Osteoblast (primary cell): Measurements from ENCODE around the gene CHRNA3. TPM values are rescaled to one million over a fixed set of nuclear protein-coding genes. Genes with fewer than 3 reads are reported as not detected.

Source experiments
- DNase-seq: peaks from one replicate; pipeline ENCODE4 v3.0.0; 2011; ENCODE audit warnings: low spot score, mixed read lengths; ENCODE audit not compliant: insufficient read length; ENCODE audit errors: missing footprints
- H2AFZ ChIP-seq: 2 replicates; pipeline ENCODE4 v1.6.0; 2011; ENCODE audit warnings: mild to moderate bottlenecking, low read length
- H3K27ac ChIP-seq: 2 replicates; pipeline ENCODE4 v1.5.1; 2011; ENCODE audit warnings: mild to moderate bottlenecking, low read depth, low read length, moderate library complexity
- H3K27me3 ChIP-seq: 2 replicates; pipeline ENCODE4 v1.6.0; 2012; ENCODE audit warnings: mild to moderate bottlenecking, control low read depth, inconsistent platforms, low read length, moderate library complexity; ENCODE audit not compliant: insufficient read depth
- H3K36me3 ChIP-seq: 2 replicates; pipeline ENCODE4 v1.5.1; 2011; ENCODE audit warnings: mild to moderate bottlenecking, low read length, control low read depth, moderate library complexity; ENCODE audit not compliant: insufficient read depth
- H3K4me1 ChIP-seq: 2 replicates; pipeline ENCODE4 v1.5.1; 2011; ENCODE audit warnings: mild to moderate bottlenecking, low read length, control low read depth, moderate library complexity; ENCODE audit not compliant: insufficient read depth
- H3K4me2 ChIP-seq: 2 replicates; pipeline ENCODE4 v1.6.0; 2011; ENCODE audit warnings: mild to moderate bottlenecking, low read length; ENCODE audit not compliant: insufficient read depth
- H3K4me3 ChIP-seq: fragments of 200-600 bp; sonication (generic); 3 replicates; pipeline ENCODE4 v1.5.1; 2012; ENCODE audit warnings: mild to moderate bottlenecking, low read length, inconsistent platforms; ENCODE audit not compliant: insufficient read depth
- H3K79me2 ChIP-seq: 2 replicates; pipeline ENCODE4 v1.6.0; 2012; ENCODE audit warnings: mild to moderate bottlenecking, low read length, control low read depth, inconsistent platforms; ENCODE audit not compliant: insufficient read depth
- H3K9me3 ChIP-seq: 2 replicates; pipeline ENCODE4 v1.5.1; 2011; ENCODE audit warnings: low read depth, low read length, control low read depth
- H4K20me1 ChIP-seq: 2 replicates; pipeline ENCODE4 v1.6.0; 2012; ENCODE audit warnings: mild to moderate bottlenecking, low read length, control low read depth; ENCODE audit not compliant: insufficient read depth
- total RNA-seq: library from RNA; depleted of rRNA; stranded (reverse); fragments of >200 nt; gene quantifications from 2 replicates; pipeline ENCODE4 v1.2.3, GENCODE V29; 2012
- TF ChIP-seq, protein P1 (sequence below): IDR thresholded peaks from 2 replicates; pipeline ENCODE4 v1.5.1; 2011; ENCODE audit warnings: mild to moderate bottlenecking, low read depth, low read length, moderate library complexity; ENCODE audit errors: extremely low read depth

Gene CHRNA3
- total RNA-seq, 1 donor, result not detected

- Histone ChIP-seq H3K4me1 (no peaks in the 10 kb centered on the region), H3K36me3 (no peaks in the 10 kb centered on the region), H3K4me2 (no peak overlapping the region), H3K27me3 (peaks cover 11% of the 10 kb centered on the region), H3K79me2 (no peaks in the 10 kb centered on the region), H4K20me1 (no peaks in the 10 kb centered on the region), H3K4me3 (no peak overlapping the region), H2AFZ (no peak overlapping the region), H3K9me3 (peaks cover 7% of the 10 kb centered on the region), H3K27ac (no peak overlapping the region)
- no peak for DNase-seq
- TF ChIP-seq, protein P1, sequence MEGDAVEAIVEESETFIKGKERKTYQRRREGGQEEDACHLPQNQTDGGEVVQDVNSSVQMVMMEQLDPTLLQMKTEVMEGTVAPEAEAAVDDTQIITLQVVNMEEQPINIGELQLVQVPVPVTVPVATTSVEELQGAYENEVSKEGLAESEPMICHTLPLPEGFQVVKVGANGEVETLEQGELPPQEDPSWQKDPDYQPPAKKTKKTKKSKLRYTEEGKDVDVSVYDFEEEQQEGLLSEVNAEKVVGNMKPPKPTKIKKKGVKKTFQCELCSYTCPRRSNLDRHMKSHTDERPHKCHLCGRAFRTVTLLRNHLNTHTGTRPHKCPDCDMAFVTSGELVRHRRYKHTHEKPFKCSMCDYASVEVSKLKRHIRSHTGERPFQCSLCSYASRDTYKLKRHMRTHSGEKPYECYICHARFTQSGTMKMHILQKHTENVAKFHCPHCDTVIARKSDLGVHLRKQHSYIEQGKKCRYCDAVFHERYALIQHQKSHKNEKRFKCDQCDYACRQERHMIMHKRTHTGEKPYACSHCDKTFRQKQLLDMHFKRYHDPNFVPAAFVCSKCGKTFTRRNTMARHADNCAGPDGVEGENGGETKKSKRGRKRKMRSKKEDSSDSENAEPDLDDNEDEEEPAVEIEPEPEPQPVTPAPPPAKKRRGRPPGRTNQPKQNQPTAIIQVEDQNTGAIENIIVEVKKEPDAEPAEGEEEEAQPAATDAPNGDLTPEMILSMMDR, result no peak
Observed at GRCh38 chr15:78636378-78636859, 15.6 kb upstream of the CHRNA3 start.

DNA sequence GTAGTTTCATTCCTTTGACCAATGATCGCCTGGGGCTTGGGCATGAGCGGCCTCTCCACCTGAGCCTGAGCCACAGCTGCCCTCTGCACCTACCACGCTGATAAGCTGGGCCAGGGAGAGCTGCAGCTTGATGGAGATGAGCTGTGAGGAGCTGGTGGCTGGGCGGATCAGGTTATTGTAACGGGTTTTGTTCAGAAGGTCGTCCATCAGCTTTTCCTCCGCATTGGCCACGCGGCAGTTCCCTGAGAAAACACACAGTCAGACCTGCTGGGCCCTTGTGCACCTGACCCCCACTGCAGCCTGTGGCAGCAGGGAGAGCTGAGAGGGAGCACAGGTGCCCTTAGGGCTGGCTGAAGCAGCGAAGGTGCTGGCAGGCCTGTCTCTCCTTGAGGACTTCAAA lies 14.6 kb upstream of the CHRNA3 start:
- Histone ChIP-seq H3K79me2 (no peaks in the 10 kb centered on the region), H3K4me1 (no peaks in the 10 kb centered on the region), H3K36me3 (no peaks in the 10 kb centered on the region), H3K27ac (no peak overlapping the region), H2AFZ (no peak overlapping the region), H3K4me2 (no peak overlapping the region), H3K27me3 (peaks cover 4% of the 10 kb centered on the region), H3K4me3 (no peak overlapping the region), H4K20me1 (no peaks in the 10 kb centered on the region), H3K9me3 (peaks cover 7% of the 10 kb centered on the region)
- TF ChIP-seq, protein P1, result no peak
- no peak for DNase-seq

- no peaks in the 10 kb centered on the region for H3K36me3 ChIP-seq
- H3K4me1 ChIP-seq, result no peaks in the 10 kb centered on the region
- no peak overlapping the region for H3K27ac ChIP-seq
- TF ChIP-seq, protein P1, result no peak
- peaks cover 7% of the 10 kb centered on the region for H3K9me3 ChIP-seq
- no peak for DNase-seq
- no peak overlapping the region for H3K4me3 ChIP-seq
- no peaks in the 10 kb centered on the region for H3K27me3 ChIP-seq
- no peak overlapping the region for H3K4me2 ChIP-seq
- no peaks in the 10 kb centered on the region for H3K79me2 ChIP-seq
- no peaks in the 10 kb centered on the region for H4K20me1 ChIP-seq
- no peak overlapping the region for H2AFZ ChIP-seq
Observed at GRCh38 chr15:78634210-78635145, 13.7 kb upstream of the CHRNA3 start.

DNA sequence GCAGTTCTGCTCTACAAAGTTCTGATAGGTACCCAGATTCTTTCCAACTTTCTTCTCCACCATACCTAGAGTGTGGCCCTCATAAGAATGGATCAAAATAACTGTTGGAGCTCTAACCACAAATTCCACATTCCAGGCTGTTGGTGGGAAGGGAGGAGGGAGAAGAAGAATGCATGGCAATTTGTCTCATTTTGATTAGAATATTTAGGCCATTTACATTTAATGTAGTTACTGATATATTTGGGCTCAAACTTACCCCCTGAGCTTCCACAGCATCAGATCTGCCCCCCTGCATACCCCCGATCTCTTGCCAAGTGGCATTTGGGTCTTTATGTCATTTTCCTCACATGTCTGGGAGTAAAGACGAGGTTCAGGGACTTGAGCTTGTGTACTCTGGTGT lies 12.6 kb upstream of the CHRNA3 start:
- H3K79me2 ChIP-seq, result no peaks in the 10 kb centered on the region
- no peak overlapping the region for H3K27ac ChIP-seq
- no peaks in the 10 kb centered on the region for H3K4me1 ChIP-seq
- TF ChIP-seq, protein P1, result no peak
- H3K27me3 ChIP-seq, result peaks cover 1% of the 10 kb centered on the region
- no peak for DNase-seq
- peaks cover 7% of the 10 kb centered on the region for H3K9me3 ChIP-seq
- no peak overlapping the region for H2AFZ ChIP-seq
- H3K36me3 ChIP-seq, result no peaks in the 10 kb centered on the region
- H4K20me1 ChIP-seq, result no peaks in the 10 kb centered on the region
- no peak overlapping the region for H3K4me3 ChIP-seq
- H3K4me2 ChIP-seq, result no peak overlapping the region
